HAP-1 (cell line): Measurements from ENCODE around the gene DAB2IP.

ENCODE experiments used
- DNase-seq, 2 experiments: peaks; one replicate each; pipeline ENCODE4 v3.0.0-alpha.2; 2016 to 2020; ENCODE audit warnings: low spot score in 2 of 2
- H3K27me3 ChIP-seq: fragments of 250-450 bp; sonication (Bioruptor Pico); 2 replicates; pipeline ENCODE4 v1.5.1; 2020; ENCODE audit warnings: low read depth, mild to moderate bottlenecking, moderate library complexity
- H3K36me3 ChIP-seq: fragments of 250-450 bp; sonication (Bioruptor Pico); replicated peaks from 2 replicates; pipeline ENCODE4 v1.5.1; 2020; ENCODE audit warnings: mild to moderate bottlenecking
- H3K4me1 ChIP-seq: fragments of 250-450 bp; sonication (Bioruptor Pico); 2 replicates; pipeline ENCODE4 v1.5.1; 2020; ENCODE audit warnings: mild to moderate bottlenecking
- H3K4me3 ChIP-seq: fragments of 250-450 bp; sonication (Bioruptor Pico); 2 replicates; pipeline ENCODE4 v1.5.1; 2020; ENCODE audit warnings: mild to moderate bottlenecking, moderate library complexity
- H3K9me3 ChIP-seq: fragments of 250-450 bp; sonication (Bioruptor Pico); 2 replicates; pipeline ENCODE4 v1.5.1; 2020; ENCODE audit warnings: mild to moderate bottlenecking, moderate library complexity
- in situ Hi-C: fragments of 300-500 bp; cut with MboI; formaldehyde crosslinking; loops from 3 replicates; pipeline ENCODE4 v1.14.3; 2020; ENCODE audit warnings: low sequenced_read_pairs, inconsistent platforms, mixed read lengths

DAB2IP gene

DNA sequence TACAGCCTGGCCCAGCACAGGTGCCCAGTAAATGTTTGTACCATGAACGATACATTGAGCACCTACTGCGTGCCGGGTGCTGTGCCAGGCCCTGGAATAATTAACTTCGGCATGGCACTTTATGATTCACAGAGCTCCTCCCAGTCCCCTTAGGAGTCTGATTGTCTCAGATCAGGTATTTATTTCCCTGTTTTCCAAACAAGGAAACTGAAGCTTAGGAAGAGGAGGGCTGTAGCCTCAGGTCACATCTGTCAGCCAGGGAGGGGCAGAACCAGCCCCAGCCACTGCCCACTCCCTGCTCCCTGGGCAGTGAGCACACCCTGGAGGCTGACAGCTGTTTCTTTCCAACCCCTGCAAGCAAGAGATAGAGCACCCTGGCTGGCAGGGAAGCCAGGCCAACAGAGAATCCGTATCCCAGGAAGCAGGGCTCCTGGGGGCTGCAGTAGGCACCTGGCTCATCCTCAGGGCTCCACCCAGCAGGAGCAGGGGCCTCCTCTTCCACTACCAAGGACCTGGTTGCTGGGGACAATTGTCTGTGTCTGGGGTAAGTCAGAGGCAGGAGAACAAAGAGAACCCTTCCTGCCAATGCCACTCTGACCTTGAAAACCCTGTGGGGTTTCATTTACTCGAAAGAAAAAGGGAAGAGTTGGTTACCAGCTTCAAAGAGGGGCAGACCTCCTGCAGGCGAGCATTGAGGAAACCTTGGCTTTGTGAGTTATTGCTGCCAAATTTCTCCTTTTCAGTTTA lies 69.0 kb downstream of the DAB2IP start:
- no peaks in the 10 kb centered on the region for H3K36me3 ChIP-seq
- H3K4me3 ChIP-seq = no peak overlapping the region
- no peaks in the 10 kb centered on the region for H3K9me3 ChIP-seq
- in situ Hi-C loops = no loop called here
- no peaks in the 10 kb centered on the region for H3K4me1 ChIP-seq
- H3K27me3 ChIP-seq = no peaks in the 10 kb centered on the region
- DNase-seq = no peak

- no peak for DNase-seq
- Histone ChIP-seq H3K36me3 (no peaks in the 10 kb centered on the region), H3K4me1 (no peaks in the 10 kb centered on the region), H3K9me3 (no peaks in the 10 kb centered on the region), H3K4me3 (no peak overlapping the region), H3K27me3 (no peaks in the 10 kb centered on the region)
- in situ Hi-C loops = no loop called here
Measured at GRCh38 chr9:121721058-121721350, 69.6 kb downstream of the DAB2IP start.

DNA sequence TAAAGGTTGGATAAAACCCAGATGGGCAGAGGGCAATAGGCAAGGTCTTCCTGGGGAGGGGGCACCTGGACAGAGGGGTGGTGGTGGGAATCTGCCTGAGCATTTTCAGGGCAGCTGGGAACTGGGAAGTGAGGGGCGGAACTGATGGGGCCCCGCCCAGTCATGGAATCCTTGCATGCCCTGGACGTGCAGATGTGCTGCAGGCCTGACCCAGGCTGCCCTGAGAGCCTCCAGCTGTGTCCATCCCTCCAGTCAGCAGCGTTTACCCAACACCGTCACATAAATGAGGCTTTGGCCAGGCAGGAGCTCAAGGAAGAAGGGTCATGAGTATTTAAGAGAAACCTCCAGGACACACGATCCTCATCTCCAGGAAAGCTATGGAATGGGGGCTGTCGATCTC lies 70.3 kb downstream of the DAB2IP start:
- H3K4me3 ChIP-seq = no peak overlapping the region
- H3K36me3 ChIP-seq = no peaks in the 10 kb centered on the region
- no peaks in the 10 kb centered on the region for H3K4me1 ChIP-seq
- in situ Hi-C loops = no loop called here
- H3K27me3 ChIP-seq = no peaks in the 10 kb centered on the region
- H3K9me3 ChIP-seq = no peaks in the 10 kb centered on the region
- no peak for DNase-seq

DNA sequence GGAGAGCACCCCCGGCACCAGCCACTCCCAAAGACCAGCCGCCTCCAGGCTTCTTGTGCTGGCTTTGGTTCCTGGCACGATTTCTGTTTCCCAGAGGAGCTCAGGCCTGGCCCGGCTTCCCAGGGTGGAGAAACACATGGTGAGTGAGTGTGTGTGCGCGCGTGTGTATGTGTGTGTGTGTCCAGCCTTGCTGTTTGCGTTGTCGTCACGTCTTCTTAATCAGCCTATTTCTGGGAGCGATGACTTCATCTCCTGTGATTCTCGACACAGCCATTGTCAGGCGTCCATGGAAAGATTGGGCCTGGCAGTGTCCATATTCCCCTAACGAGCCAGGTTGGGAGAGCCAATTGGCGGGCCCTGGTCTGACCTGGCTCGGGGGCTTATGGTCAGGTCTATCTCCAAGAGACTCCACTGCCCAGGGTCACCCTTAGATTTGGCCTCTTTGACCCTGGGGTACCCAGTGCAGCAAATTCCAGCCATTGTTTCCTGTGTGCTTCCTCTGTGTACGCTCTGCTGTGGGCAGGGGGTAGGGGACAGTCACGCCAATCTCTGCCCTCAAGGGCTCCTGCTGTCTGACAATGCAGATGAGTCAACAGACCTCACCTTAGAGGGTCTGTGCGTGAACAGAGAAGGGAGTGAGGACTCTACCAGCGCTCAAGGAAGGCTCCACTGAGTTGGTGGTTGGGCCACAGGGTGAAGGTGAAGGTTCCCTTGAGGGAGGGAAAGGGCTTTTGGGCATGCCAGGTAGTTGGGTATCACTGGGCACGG lies 73.8 kb downstream of the DAB2IP start:
- in situ Hi-C loops = no loop called here
- H3K4me3 ChIP-seq = no peak overlapping the region
- no peak for DNase-seq

DNA sequence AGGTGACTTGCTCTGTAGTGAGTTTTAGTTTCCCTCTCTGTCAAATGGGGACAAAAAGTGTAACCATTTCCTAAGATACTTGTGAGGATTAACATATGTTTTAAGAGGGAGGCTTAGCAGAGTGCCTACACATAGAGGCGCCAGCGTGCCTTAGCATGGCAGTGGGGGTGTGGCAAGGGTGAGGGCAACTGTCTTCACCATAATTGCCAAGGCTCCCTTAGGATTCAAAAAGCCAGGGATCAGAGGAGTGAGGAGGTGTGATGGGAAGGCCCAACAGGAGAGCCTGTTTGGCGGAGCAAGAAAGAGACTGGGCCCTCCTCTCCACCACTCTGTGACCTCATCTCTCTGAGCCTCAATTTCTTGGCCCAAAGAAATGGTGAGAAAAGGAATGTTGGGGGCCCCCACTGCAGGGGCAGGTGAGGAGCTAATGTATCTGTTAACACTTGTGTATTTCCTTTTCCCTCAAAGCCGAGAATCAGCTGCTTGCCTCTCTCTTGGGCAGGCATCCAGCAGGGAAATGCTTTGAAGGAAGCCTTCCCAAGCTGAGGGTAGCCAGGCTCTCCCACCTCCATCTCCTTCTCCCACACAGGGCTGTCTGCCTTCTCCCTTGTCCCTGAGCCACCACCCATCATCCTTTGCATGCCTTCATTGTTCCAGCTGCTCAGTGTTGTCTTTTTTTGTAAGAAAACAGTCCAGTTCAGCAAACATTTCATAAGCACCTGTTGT lies 76.0 kb downstream of the DAB2IP start:
- Histone ChIP-seq H3K27me3 (no peaks in the 10 kb centered on the region), H3K9me3 (no peaks in the 10 kb centered on the region), H3K36me3 (no peaks in the 10 kb centered on the region), H3K4me1 (no peaks in the 10 kb centered on the region), H3K4me3 (no peak overlapping the region)
- in situ Hi-C loops = no loop called here
- DNase-seq = no peak

More for the DNA sequence above, 73.8 kb downstream of the DAB2IP start:
- Histone ChIP-seq H3K36me3 (no peaks in the 10 kb centered on the region), H3K27me3 (no peaks in the 10 kb centered on the region), H3K4me1 (no peaks in the 10 kb centered on the region), H3K9me3 (no peaks in the 10 kb centered on the region)

DNA sequence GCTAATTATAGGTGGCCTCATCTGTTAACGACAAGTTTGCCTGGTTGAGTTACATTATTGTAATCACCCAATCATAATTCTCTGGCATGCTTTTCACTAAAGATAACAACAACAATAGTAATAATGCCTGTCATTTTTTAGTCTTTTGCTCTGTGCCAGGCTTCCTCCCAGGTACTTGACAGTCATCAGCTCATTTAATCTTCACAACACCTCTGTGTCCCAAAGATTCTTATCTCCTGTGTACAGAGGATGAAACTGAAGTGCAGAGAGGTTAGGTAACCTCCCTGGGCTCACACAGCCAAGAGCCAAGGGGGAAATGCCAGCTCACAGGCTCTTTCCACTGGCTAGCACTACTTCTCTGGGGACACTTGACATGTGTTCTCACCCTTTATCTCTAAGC lies 77.5 kb downstream of the DAB2IP start:
- no peak for DNase-seq
- Histone ChIP-seq H3K27me3 (no peaks in the 10 kb centered on the region), H3K9me3 (no peaks in the 10 kb centered on the region), H3K4me1 (no peaks in the 10 kb centered on the region), H3K4me3 (no peak overlapping the region), H3K36me3 (no peaks in the 10 kb centered on the region)
- in situ Hi-C loops = no loop called here

DNA sequence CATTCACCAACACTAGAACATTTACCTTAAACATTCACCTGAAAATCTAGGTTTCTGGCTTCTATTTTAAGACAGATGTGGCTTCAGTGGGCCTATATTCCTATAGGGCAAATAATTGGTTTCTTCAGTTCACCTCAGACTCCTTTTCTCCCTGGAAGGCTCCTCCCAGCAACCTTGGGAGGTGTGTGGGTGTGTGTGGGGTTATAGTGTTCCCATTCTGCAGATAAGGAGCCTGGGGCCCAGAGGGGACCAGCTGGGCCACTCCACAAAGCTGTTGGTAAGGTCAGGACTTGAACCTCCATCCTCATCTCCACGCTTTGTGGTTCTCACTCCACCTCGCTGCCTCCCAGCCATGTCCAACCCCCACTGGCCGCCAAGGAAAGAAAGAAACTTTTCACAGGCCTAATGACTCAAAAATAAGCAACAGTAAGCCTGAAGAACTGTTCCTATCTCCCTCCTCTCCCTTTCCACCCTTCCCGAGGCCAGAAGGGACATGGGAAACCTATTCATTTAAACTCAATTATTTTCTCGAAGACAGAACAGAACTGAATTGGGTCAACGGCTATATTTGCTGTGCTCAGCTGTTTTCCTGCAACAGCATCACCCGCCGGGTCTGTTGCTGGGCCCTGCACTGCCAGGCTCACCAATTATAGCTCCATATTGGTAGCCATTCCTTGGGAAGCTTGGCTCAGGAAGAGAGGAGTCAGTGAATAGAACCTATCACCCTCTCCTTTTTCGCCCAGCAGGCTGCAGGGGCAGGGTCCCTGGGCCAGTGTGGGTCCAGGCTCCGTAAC lies 78.5 kb downstream of the DAB2IP start:
- in situ Hi-C loops = no loop called here
- Histone ChIP-seq H3K36me3 (no peaks in the 10 kb centered on the region), H3K4me3 (no peak overlapping the region), H3K27me3 (no peaks in the 10 kb centered on the region), H3K4me1 (no peaks in the 10 kb centered on the region), H3K9me3 (no peaks in the 10 kb centered on the region)
- DNase-seq = no peak

GRCh38 chr9:121731090-121731489 lies 79.7 kb downstream of the DAB2IP start:
- no peaks in the 10 kb centered on the region for H3K27me3 ChIP-seq
- in situ Hi-C loops = no loop called here
- no peak for DNase-seq

GRCh38 chr9:121731919-121732318 lies 80.5 kb downstream of the DAB2IP start:
- Histone ChIP-seq H3K27me3 (no peaks in the 10 kb centered on the region), H3K36me3 (no peaks in the 10 kb centered on the region; the same call in 1 of the 2 replicates), H3K4me3 (no peak overlapping the region), H3K4me1 (no peaks in the 10 kb centered on the region), H3K9me3 (no peaks in the 10 kb centered on the region)
- in situ Hi-C loops = no loop called here
- DNase-seq = no peak

More at GRCh38 chr9:121731090-121731489, 79.7 kb downstream of the DAB2IP start:
- Histone ChIP-seq H3K9me3 (no peaks in the 10 kb centered on the region), H3K36me3 (no peaks in the 10 kb centered on the region), H3K4me1 (no peaks in the 10 kb centered on the region), H3K4me3 (no peak overlapping the region)

DNA sequence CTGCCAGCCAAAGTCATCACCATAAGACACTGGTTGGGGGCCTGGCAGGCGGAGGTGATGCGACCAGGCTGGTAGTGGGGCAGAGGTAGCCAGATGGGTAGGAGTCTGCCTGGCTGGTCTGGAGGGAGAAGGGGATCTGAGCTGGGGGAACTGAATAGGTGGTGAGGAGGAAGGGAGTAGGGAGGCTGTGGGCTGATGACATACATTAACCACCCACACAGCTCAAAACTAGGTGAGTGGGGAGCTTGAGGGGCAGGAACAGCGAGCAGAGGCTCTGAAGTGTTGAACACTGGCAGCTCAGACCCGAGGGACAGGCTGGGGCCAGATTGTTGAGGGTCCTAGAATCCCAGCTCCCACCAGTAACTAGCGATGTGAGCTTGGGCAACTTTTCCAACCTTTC lies 81.0 kb downstream of the DAB2IP start:
- Histone ChIP-seq H3K27me3 (no peaks in the 10 kb centered on the region), H3K4me3 (no peak overlapping the region), H3K9me3 (no peaks in the 10 kb centered on the region), H3K4me1 (no peaks in the 10 kb centered on the region), H3K36me3 (no peaks in the 10 kb centered on the region; the same call in 1 of the 2 replicates)
- in situ Hi-C loops = no loop called here
- no peak for DNase-seq

DNA sequence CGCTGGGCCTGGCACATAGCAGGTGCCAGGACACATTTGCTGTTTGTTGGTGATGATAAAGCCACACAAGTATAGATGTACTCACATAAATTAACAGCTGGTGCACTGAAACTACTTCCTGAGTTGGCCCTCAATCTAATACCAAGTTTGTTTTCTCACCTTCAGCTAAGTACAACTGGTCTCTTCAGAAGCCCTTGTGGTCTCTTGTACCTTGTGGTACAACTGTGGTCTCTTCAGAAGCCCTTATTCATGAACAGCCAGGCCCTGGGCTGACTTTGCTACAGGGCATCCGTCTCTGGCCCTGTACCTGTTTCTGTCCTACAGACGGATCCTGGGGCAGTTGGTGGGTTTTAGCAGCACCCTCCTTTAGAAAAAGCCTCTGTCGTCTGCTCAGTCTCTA lies 81.5 kb downstream of the DAB2IP start:
- no peaks in the 10 kb centered on the region; the same call in 1 of the 2 replicates for H3K36me3 ChIP-seq
- in situ Hi-C loops = no loop called here

GRCh38 chr9:121734465-121734864 lies 83.0 kb downstream of the DAB2IP start:
- in situ Hi-C loops = no loop called here
- no peaks in the 10 kb centered on the region for H3K9me3 ChIP-seq
- no peak for DNase-seq
- H3K27me3 ChIP-seq = no peaks in the 10 kb centered on the region
- no peak overlapping the region for H3K4me3 ChIP-seq
- H3K4me1 ChIP-seq = no peaks in the 10 kb centered on the region
- no peaks in the 10 kb centered on the region; the same call in 1 of the 2 replicates for H3K36me3 ChIP-seq

More for the DNA sequence above, 81.5 kb downstream of the DAB2IP start:
- DNase-seq = no peak
- no peaks in the 10 kb centered on the region for H3K4me1 ChIP-seq
- H3K27me3 ChIP-seq = no peaks in the 10 kb centered on the region
- no peak overlapping the region for H3K4me3 ChIP-seq
- no peaks in the 10 kb centered on the region for H3K9me3 ChIP-seq

- Histone ChIP-seq H3K27me3 (no peaks in the 10 kb centered on the region), H3K4me1 (no peaks in the 10 kb centered on the region), H3K9me3 (no peaks in the 10 kb centered on the region), H3K4me3 (no peak overlapping the region), H3K36me3 (no peaks in the 10 kb centered on the region; the same call in 1 of the 2 replicates)
- in situ Hi-C loops = no loop called here
- peak in 1 of 2 experiments; percentile 44 for DNase-seq
Measured at GRCh38 chr9:121735065-121735792, 83.8 kb downstream of the DAB2IP start.
